Inflammatory macrophage treated with lipopolysaccharide for 1 hour (primary cell): ENCODE measurements around the gene C1orf198.
"Not testable (repeated sequence)": the region's sequence is repeated elsewhere in the genome, so short reads cannot be mapped to it uniquely, and the experiment has no call there.

ENCODE experiments used
- DNase-seq, 2 donors: peaks; one replicate each; pipeline ENCODE4 v3.0.0-alpha.2; 2020 to 2022

Gene C1orf198

DNA sequence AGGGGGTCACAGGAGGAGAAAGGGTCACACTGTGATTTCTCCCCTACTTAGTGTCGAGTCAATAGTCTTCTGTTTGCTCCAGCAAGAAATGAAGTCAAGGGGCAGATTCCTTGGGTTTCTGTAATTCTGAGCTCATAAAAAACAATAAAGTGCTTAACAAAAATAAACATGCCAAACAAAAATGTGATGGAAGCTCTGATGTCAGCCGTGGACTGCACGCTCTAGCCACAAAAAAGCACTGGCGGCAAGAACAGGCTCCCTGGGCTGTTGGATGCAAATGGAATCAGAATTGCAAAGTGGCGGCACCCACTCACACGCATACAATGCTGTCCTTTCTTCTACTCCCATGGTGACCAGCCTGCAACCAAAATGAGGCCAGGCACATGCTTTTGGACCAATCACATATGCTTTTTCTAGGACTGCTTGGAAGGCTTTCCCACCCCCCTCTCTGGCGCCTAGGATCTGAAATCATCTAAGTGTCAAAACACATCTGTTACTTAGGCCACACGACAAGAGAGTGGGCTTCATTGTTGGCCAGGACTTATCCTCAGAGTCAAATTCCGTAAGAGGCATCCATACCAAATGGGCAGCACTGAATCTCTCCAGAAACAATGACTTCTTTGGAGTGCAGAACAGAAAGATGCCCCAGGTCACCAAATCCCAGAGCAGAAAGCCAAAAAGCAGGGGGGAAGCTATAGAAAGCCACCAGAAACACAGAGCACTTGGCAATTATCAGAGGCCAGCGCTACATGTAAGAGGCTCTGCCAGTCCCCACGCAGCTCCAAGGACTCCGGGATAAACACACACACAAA is 9.2 kb downstream of the C1orf198 start:
- DNase-seq, result no peak

- DNase-seq, result no peak
These were observed 10.0 kb downstream of the C1orf198 start for GRCh38 chr1:230858236-230858820.

GRCh38 chr1:230857822-230858221 is 10.5 kb downstream of the C1orf198 start:
- no peak for DNase-seq

- DNase-seq, result no peak
These were observed 11.2 kb downstream of the C1orf198 start for GRCh38 chr1:230857077-230857476.

GRCh38 chr1:230855886-230856285 is 12.4 kb downstream of the C1orf198 start:
- no peak for DNase-seq

DNA sequence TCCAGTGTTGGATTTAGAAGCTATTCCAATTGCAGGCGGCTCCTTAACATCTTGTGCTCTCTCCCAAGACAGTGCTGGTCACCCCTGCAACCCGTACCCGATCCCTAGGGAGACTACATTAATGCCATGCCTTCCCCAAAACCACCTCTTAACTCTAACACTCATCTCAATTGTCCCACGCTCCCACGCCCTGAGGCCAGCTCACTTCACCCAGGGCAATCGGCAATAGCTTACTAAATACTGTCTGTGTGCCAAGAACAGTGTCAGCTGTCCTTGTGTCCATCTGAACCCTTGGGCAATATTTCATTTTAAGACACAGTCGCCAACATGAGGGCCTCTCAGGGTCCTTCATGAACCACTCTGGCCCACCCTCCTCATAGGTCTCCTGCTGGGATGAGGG is 13.9 kb downstream of the C1orf198 start:
- no peak for DNase-seq

GRCh38 chr1:230853731-230854130 is 14.6 kb downstream of the C1orf198 start:
- DNase-seq, result no peak

- no peak for DNase-seq
These were observed 15.4 kb downstream of the C1orf198 start for GRCh38 chr1:230852959-230853358.

GRCh38 chr1:230851291-230851691 is 17.0 kb downstream of the C1orf198 start:
- DNase-seq, result no peak

DNA sequence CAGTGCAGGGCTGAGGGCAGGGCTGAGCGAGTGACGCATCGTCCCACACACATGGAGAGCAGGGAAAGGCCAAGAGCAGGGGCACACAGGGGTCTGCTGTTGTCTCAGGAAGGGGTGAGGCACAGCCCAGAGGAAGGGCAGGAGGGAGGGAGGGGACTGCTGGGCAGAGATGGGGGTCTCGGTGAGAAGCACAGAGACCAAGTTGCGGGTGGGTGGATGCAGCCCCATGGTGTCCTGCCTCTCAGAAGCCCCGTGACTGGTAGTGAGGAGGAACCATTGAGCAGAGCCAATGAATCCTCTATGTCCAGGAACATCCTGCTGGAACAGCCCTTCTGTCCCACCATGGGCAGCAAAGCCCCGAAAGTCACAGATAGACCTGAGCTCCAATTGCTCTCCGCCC is 17.8 kb downstream of the C1orf198 start:
- DNase-seq, result no peak

DNA sequence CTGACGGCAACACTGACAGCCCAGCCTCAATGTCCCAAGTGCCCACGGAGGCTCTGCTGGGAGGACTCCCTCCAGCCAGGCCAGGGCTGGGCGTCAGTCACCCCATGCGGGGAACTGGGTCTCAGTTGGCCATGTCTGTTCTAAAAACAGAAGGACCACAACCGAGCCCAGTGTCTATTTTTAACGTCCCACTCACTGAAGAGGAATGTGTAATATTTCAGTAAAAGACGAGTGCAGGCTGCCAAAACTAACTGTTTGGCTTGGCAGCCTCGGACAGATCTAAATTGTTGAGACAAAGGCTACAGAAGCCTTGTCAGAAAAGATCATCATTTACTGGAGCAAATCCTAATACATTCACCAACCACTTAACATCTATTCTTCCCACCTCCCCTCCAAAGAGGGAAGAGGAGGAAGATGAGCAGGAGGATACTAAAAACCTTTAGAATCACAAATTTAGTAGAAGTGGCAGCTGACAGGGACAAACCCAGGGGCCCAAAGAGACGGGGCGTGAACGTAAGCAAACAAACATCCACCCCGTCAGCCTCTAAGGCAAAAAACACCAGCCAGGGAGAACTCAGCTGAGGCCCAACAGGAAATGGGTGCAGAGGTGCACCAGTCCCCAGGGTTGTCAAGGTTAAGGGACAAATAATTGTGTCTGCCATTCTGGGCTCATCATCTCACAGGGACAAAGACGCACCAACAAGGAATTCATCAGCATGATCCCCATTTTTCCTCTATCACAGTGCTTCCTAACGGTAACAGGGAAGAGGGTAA is 18.7 kb downstream of the C1orf198 start:
- DNase-seq, result no peak

DNA sequence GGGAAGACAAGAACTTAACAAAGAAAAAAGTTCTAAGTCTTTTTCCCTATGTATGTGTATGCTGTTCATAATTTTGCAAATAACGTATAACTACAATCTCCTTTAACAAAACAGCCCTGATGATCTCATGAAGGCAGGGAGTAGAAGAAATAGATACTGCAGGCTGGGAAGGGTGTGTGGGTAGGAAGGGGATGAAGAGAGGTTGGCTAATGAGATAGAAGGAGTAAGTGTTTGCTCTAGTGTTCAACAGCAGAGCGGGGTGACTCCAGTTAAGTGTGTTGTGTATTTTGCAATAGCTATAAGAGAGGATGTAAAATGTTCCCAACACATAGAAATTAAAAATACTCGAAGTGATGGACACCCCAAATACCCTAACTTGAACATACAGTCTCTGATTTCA is 20.1 kb downstream of the C1orf198 start:
- no peak for DNase-seq

DNA sequence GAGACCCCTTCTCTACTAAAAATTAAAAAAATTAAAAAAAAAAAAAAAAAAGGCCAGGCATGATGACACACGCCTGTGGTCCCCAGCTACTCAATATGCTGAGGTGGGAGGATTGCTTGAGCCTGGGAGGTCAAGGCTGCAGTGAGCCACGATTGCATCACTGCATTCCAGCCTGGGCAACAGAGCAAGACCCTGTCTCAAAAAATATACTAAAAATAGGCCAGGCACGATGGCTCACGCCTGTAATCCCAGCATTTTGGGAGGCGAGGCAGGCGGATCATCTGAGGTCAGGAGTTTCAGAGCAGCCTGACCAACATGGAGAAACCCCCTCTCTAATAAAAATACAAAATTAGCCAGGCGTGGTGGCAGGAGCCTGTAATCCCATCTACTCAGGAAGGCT is 23.1 kb downstream of the C1orf198 start:
- DNase-seq, result not testable (repeated sequence)

DNA sequence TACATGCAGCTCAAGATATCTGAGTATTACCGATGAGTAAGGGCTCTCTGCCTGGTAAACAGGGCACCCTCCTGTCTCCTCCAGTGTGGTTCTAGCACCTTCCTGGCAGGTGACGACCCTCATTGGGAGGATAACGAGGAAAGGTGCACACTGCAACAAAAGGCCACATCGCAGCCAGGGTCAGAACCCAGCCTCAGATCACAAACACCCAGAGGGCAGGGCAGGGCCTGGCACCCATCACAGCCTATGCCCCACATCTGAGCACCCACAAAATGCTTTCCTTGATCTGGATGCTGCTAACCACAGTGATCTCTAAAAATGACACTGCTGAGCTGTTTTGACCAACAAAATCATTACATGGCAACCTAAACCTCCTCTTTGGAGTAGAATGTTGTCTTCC is 23.8 kb downstream of the C1orf198 start:
- DNase-seq, result no peak

DNA sequence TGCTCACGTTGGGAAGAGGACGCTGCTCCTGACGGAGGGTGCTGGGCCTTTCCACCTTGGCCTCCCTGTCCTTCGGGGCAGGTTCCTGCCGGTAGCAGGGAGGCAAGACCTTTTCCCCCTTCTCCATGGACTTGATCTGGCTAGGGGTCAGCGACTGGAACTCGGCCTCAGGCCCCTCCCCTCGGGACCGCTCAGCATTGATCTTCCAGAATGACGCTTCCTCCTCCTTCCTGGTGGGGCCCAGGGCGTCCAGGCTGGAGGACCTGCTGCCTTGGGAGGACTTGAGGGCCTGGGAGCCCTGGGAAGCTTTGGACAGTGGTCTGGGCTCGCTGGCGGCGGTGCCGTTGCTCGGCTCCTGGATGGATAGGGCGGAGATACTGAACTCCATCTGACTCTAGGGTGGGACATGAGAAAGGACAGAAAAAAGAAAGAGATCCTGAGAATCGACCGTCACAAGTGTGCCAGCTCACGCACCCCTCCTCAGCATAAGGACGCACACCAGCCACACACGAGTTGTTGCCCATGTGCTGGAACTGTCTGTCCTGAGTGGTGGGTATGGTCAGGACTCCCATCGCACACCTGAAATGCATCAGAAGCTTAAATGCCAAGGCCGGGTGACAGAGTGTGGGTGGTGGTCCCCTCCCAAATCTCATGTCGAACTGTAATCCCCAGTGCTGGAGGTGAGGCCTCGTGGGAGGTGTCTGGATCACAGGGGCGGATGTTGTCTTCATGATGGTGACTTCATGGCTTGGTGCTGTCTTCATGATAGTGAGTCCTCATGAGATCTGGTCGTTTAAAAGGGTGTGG is 24.6 kb downstream of the C1orf198 start:
- DNase-seq, result no peak

GRCh38 chr1:230842801-230843200 is 25.5 kb downstream of the C1orf198 start:
- no peak for DNase-seq

- DNase-seq, result no peak
These were observed 29.1 kb downstream of the C1orf198 start for GRCh38 chr1:230839173-230839572.

DNA sequence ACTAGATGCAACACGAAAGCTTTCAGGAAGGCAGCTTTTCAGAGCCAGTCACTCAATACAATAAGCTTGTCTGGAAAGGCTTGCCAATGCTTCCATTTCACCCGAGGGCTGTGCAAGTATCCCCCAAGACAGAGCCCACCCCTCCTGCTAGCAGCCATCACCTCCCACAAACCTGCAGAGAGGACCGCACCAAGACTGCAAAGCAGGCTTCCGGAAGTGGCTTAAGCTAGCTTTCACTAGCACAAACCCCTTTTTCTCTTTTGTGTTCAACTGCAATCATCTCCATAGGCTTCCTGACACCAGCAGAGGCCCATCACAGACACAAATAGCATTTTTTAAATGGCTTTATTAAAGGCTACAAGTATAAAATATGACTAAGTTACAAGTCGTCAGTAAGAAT is 31.5 kb downstream of the C1orf198 start:
- DNase-seq, result no peak

- DNase-seq, result no peak
These were observed 32.0 kb downstream of the C1orf198 start for GRCh38 chr1:230836347-230836746.

GRCh38 chr1:230834292-230834691 is 34.0 kb downstream of the C1orf198 start:
- DNase-seq, result no peak

GRCh38 chr1:230833511-230833910 is 34.8 kb downstream of the C1orf198 start:
- no peak for DNase-seq

GRCh38 chr1:230832476-230832875 is 35.8 kb downstream of the C1orf198 start:
- DNase-seq, result peak; percentile 52 to 58

- DNase-seq, result no peak
These were observed 36.5 kb downstream of the C1orf198 start for GRCh38 chr1:230831771-230832170.
